ENCODE data around the gene DCDC2.
"Not testable (repeated sequence)": the region's sequence is repeated elsewhere in the genome, so short reads cannot be mapped to it uniquely, and the experiment has no call there.

Gene DCDC2

GRCh38 chr6:24272148-24272547, 85.7 kb downstream of the DCDC2 start:
- no peak for DNase-seq (ENCODE audit: low read depth in 3 of 3)

GRCh38 chr6:24270011-24270410, 87.8 kb downstream of the DCDC2 start:
- DNase-seq (ENCODE audit: low read depth in 3 of 3) = no peak

- DNase-seq (ENCODE audit: low read depth in 3 of 3) = not testable (repeated sequence)
Measured at GRCh38 chr6:24258214-24258613, 99.6 kb downstream of the DCDC2 start.

- DNase-seq (ENCODE audit: low read depth in 3 of 3) = no peak
Measured at GRCh38 chr6:24257282-24257681, 100.6 kb downstream of the DCDC2 start.

GRCh38 chr6:24255676-24256075, 102.2 kb downstream of the DCDC2 start:
- no peak for DNase-seq (ENCODE audit: low read depth in 3 of 3)

GRCh38 chr6:24253360-24253759, 104.5 kb downstream of the DCDC2 start:
- DNase-seq (ENCODE audit: low read depth in 3 of 3) = no peak

GRCh38 chr6:24252280-24252679, 105.6 kb downstream of the DCDC2 start:
- DNase-seq (ENCODE audit: low read depth in 3 of 3) = no peak

- DNase-seq (ENCODE audit: low read depth in 3 of 3) = no peak
Measured at GRCh38 chr6:24251339-24251738, 106.5 kb downstream of the DCDC2 start.

GRCh38 chr6:24249926-24250325, 107.9 kb downstream of the DCDC2 start:
- DNase-seq (ENCODE audit: low read depth in 3 of 3) = no peak

- no peak for DNase-seq (ENCODE audit: low read depth in 3 of 3)
Measured at GRCh38 chr6:24245275-24245674, 112.6 kb downstream of the DCDC2 start.

- no peak for DNase-seq (ENCODE audit: low read depth in 3 of 3)
Measured at GRCh38 chr6:24242924-24243323, 114.9 kb downstream of the DCDC2 start.

GRCh38 chr6:24241779-24242178, 116.1 kb downstream of the DCDC2 start:
- DNase-seq (ENCODE audit: low read depth in 3 of 3) = not testable (repeated sequence)

GRCh38 chr6:24240943-24241342, 116.9 kb downstream of the DCDC2 start:
- no peak for DNase-seq (ENCODE audit: low read depth in 3 of 3)

GRCh38 chr6:24240380-24240928, 117.4 kb downstream of the DCDC2 start:
- DNase-seq (ENCODE audit: low read depth in 3 of 3) = no peak

- no peak for DNase-seq (ENCODE audit: low read depth in 3 of 3)
Measured at GRCh38 chr6:24238700-24239099, 119.2 kb downstream of the DCDC2 start.

- not testable (repeated sequence) for DNase-seq (ENCODE audit: low read depth in 3 of 3)
Measured at GRCh38 chr6:24236779-24237178, 121.1 kb downstream of the DCDC2 start.

GRCh38 chr6:24233813-24234442, 123.9 kb downstream of the DCDC2 start:
- DNase-seq (ENCODE audit: low read depth in 3 of 3) = no peak

GRCh38 chr6:24231438-24231977, 126.4 kb downstream of the DCDC2 start:
- DNase-seq (ENCODE audit: low read depth in 3 of 3) = no peak

- DNase-seq (ENCODE audit: low read depth in 3 of 3) = no peak
Measured at GRCh38 chr6:24229696-24230405, 128.0 kb downstream of the DCDC2 start.

- DNase-seq (ENCODE audit: low read depth in 3 of 3) = no peak
Measured at GRCh38 chr6:24228681-24229255, 129.1 kb downstream of the DCDC2 start.

GRCh38 chr6:24228123-24228522, 129.7 kb downstream of the DCDC2 start:
- no peak for DNase-seq (ENCODE audit: low read depth in 3 of 3)

GRCh38 chr6:24227556-24227955, 130.3 kb downstream of the DCDC2 start:
- DNase-seq (ENCODE audit: low read depth in 3 of 3) = no peak

GRCh38 chr6:24226541-24226940, 131.3 kb downstream of the DCDC2 start:
- no peak for DNase-seq (ENCODE audit: low read depth in 3 of 3)

Data from stimulated activated CD4-positive, alpha-beta T cell treated with anti-CD3 and anti-CD28 coated beads, TNF-alpha, amount 100 ng/mL, for 24 hours (primary cell).